ENCODE measurements around the gene GSTT4. TPM values are rescaled to one million over a fixed set of nuclear protein-coding genes. Genes with fewer than 3 reads are reported as not detected.
"Not testable (repeated sequence)": the region's sequence is repeated elsewhere in the genome, so short reads cannot be mapped to it uniquely, and the experiment has no call there.

GSTT4 gene
- total RNA-seq, 1 donor: not detected

- DNase-seq (ENCODE audit: low read depth): no peak
- TF ChIP-seq, protein P1, sequence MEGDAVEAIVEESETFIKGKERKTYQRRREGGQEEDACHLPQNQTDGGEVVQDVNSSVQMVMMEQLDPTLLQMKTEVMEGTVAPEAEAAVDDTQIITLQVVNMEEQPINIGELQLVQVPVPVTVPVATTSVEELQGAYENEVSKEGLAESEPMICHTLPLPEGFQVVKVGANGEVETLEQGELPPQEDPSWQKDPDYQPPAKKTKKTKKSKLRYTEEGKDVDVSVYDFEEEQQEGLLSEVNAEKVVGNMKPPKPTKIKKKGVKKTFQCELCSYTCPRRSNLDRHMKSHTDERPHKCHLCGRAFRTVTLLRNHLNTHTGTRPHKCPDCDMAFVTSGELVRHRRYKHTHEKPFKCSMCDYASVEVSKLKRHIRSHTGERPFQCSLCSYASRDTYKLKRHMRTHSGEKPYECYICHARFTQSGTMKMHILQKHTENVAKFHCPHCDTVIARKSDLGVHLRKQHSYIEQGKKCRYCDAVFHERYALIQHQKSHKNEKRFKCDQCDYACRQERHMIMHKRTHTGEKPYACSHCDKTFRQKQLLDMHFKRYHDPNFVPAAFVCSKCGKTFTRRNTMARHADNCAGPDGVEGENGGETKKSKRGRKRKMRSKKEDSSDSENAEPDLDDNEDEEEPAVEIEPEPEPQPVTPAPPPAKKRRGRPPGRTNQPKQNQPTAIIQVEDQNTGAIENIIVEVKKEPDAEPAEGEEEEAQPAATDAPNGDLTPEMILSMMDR (IDR thresholded peaks at IDR 0.05; ENCODE audit: insufficient read depth, low read depth, low read length): no peak
- H3K4me3 ChIP-seq (ENCODE audit: low read depth, low read length): no peak overlapping the region
Measured at GRCh38 chr22:24046024-24046423, 40.8 kb upstream of the GSTT4 start.

- TF ChIP-seq, protein P1 (IDR thresholded peaks at IDR 0.05; ENCODE audit: insufficient read depth, low read depth, low read length): no peak
- H3K4me3 ChIP-seq (ENCODE audit: low read depth, low read length): no peak overlapping the region
- no peak for DNase-seq (ENCODE audit: low read depth)
Measured at GRCh38 chr22:24043958-24044357, 38.7 kb upstream of the GSTT4 start.

- not testable (repeated sequence) for DNase-seq (ENCODE audit: low read depth); H3K4me3 ChIP-seq (ENCODE audit: low read depth, low read length)
Measured at GRCh38 chr22:24043465-24043864, 38.2 kb upstream of the GSTT4 start.

DNA sequence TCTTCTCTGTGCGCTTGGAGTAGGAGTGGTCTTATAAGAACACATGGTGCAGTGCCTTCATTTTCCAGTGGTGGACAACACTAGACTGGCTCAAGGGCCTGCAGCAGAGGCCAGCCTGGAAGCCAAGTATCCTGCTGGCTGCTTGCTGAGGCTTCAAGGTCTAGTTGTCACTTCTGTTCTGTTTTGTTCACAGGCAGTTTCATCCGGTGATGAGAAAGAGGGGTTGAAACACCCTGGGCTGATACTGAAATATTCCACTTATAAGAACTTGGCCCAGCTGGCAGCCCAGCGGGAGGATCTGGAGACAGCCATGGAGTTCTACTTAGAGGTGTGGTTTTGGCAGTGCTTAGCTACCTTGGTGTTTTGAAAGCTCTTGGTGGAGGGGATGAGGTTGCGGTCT is 35.7 kb upstream of the GSTT4 start:
- TF ChIP-seq, protein P1 (IDR thresholded peaks at IDR 0.05; ENCODE audit: insufficient read depth, low read depth, low read length): no peak
- DNase-seq (ENCODE audit: low read depth): no peak
- H3K4me3 ChIP-seq (ENCODE audit: low read depth, low read length): no peak overlapping the region

- no peak overlapping the region for H3K4me3 ChIP-seq (ENCODE audit: low read depth, low read length)
- no peak for DNase-seq (ENCODE audit: low read depth)
- TF ChIP-seq, protein P1 (IDR thresholded peaks at IDR 0.05; ENCODE audit: insufficient read depth, low read depth, low read length): no peak
Measured at GRCh38 chr22:24039046-24039445, 33.8 kb upstream of the GSTT4 start.

DNA sequence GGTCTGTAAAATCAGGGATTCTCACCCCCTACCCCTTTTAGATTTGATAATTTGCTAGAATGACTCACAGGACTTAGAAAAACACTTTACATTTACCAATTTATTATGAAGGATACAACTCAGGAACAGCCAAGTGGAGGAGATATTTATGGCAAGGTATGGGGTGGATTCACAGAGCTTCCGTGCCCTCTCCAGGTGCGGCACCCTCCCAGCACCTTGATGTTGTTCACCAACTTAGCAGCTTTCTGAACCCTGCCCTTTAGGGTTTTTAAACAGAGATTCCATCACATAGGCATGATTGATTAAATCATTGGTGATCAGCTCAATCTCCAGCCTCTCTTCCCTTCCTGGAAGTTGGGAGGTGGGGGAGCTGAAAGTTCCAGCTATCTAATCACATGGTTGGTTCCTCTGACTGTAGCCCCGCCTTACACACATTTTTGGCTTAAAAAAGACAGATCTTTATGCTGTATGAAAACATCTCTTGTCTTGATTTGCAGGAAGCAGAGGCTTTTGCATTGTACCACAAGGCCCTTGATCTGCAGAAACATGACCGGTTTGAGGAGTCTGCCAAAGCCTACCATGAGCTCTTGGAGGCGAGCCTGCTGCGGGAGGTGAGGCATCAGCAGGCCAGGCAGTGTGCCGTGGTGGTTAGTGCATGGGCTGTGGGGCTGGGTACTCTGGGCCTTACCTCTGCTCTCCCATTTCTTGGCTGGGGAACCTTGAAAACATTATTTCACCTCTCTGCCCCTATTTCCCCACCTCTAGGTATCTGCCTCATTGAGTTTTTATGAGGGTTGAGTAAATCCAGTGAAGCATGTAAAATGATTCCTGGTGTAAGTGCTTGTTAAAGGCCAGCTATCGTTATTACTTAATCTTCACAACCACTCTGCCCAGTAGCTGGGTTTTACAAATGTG is 32.9 kb upstream of the GSTT4 start:
- no peak overlapping the region for H3K4me3 ChIP-seq (ENCODE audit: low read depth, low read length)
- no peak for DNase-seq (ENCODE audit: low read depth)
- TF ChIP-seq, protein P1 (IDR thresholded peaks at IDR 0.05; ENCODE audit: insufficient read depth, low read depth, low read length): no peak

DNA sequence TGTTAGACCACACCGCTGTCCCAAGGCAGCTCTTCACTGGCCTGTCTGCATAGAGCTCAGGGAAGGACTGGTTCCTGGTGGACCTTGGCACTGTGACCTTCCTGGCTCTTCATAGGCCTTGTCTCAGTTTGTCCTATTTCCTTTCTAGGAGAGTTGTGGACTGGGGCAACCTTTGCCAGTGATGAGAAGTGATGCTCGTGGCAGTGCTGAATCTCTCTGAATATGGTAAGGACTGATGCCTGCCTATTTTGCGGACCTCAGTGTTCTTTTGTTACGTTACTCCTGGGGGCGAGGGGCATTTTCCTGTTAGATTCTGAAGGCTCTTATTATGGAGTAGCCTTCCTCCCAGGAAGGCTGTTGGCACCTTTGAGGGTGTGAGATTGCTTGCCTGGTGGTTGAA is 30.0 kb upstream of the GSTT4 start:
- TF ChIP-seq, protein P1 (IDR thresholded peaks at IDR 0.05; ENCODE audit: insufficient read depth, low read depth, low read length): no peak
- no peak for DNase-seq (ENCODE audit: low read depth)
- no peak overlapping the region for H3K4me3 ChIP-seq (ENCODE audit: low read depth, low read length)

Measured in fibroblast of villous mesenchyme (primary cell).